WI38 (cell line): ENCODE measurements around the gene TFG.

Experiments
- H3K4me3 ChIP-seq: 2 replicates; pipeline ENCODE4 v1.5.1; 2011; ENCODE audit warnings: low read depth, mild to moderate bottlenecking, control low read depth, low read length
- CTCF ChIP-seq: IDR thresholded peaks from 2 replicates; pipeline ENCODE4 v1.5.1; 2012; ENCODE audit warnings: low read depth, mild to moderate bottlenecking, control low read depth, low read length

Gene TFG

DNA sequence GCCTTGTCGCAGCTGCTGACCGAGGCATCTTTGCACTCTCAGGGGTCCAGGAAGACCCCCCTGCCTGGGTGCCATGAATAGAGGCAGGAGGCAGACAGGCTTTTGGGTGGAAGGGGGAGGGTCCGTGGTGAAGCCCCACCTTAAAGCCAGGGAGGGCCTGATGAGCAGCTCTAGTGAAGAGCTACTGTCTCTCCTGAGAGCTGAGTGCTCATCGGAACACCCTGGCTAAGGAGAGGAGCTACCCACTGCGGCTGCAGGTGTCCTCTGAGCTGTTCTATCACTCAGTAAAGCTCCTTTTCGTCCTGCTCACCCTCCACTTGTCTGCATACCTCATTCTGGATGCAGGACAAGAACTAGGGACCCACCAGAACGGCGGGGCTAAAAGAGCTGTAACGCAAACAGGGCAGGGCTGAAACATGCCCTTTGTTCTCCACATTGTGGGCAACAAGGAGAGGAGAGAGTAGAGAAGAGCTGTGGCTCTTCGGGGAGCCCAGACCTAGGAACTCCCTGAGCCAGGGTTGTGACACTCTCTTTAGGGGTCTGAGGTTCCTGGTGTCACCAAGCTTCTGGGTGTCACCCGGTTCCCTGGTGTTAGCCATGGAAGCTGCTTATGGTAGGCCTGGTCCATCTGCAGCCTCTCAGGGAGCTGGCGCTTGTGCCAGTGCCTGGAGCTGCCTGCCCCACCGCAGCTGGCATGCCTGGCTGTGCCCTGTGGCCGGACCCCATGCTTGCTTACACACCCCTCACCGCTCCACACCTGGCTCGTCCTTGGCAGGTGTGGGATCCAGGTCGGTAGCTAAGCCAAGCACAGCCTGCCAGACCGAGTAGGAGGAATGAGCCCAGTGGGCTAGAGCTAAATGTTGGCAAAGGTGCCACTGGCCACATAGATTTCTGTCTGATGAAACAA, 26.2 kb upstream of the TFG start:
- no peak for TF ChIP-seq CTCF
- no peak overlapping the region for H3K4me3 ChIP-seq

DNA sequence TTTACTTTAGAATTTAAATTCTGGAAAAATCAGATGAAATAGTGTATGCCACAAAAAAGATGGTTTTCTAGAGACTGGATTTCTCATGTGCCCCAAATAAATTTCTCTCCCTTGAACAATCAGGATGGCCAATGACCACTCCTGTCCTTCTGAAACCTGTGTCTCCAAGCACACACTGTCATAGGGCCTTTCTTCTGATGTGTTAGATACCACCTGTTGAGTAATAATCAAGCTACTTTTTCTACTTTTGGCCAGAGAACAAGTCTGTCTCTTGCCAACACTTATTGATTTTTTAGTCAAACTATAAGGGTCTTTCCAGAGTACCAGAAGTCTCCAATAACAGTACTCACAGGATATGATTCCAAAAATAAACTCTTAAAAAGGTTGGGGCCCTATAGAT, 16.1 kb upstream of the TFG start:
- no peak for TF ChIP-seq CTCF
- no peak overlapping the region for H3K4me3 ChIP-seq

DNA sequence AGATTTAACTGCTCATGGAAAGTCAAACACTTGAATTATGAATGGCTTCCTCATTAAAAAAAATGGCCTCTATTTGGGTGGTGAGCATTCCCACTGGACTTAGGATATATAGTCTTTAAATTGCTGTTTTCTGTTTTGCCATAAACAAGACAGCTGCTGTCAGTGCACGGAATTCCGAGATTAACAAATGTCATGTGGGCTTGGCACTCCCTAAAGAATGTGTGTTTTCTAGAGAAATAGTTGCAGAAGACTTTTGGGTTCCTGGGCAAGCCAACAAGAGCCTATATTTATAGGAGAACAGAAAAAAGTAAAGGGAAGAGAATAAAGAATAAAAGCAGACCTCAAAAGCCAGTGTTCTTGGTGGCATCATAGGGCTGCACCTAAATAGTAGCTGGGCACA, 13.6 kb upstream of the TFG start:
- H3K4me3 ChIP-seq, result no peak overlapping the region
- TF ChIP-seq CTCF, result no peak

- no peak overlapping the region for H3K4me3 ChIP-seq
- TF ChIP-seq CTCF, result no peak
Observed at GRCh38 chr3:100696161-100696560, 13.1 kb upstream of the TFG start.

- TF ChIP-seq CTCF, result no peak
- H3K4me3 ChIP-seq, result no peak overlapping the region
Observed at GRCh38 chr3:100697172-100697571, 12.1 kb upstream of the TFG start.

GRCh38 chr3:100697723-100698285, 11.5 kb upstream of the TFG start:
- H3K4me3 ChIP-seq, result no peak overlapping the region

More at GRCh38 chr3:100697723-100698285, 11.5 kb upstream of the TFG start:
- no peak for TF ChIP-seq CTCF
